NOMO-1 treated with dmso at 0.1 percent for 144 hours (cell line): ENCODE results near the gene SH3BGRL3.

Source experiments
- DNase-seq: peaks from one replicate; lab custom pipeline; 2025; ENCODE audit not compliant: unreplicated experiment; lab: John Stamatoyannopoulos, UW

The SH3BGRL3 gene

DNA sequence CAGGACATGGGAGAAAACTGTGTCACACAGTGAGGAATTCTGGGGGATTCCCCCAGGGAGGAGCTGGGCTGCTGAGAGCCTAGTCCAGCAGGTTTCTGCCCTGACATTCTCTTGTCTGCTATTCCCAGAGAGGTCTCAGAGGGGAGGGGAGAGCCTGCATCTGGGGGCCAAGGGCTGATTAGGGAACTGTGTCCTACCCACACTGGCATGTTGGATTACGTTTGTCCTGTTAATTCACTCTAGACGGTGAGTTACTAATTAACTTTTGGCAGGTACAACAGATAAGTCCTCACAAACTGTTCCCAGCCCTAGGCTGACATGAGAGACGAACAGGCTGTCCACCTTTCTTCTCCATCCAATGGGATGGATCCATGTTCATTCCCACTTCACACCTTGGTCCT is 2.6 kb upstream of the SH3BGRL3 start:
- no peak for DNase-seq

DNA sequence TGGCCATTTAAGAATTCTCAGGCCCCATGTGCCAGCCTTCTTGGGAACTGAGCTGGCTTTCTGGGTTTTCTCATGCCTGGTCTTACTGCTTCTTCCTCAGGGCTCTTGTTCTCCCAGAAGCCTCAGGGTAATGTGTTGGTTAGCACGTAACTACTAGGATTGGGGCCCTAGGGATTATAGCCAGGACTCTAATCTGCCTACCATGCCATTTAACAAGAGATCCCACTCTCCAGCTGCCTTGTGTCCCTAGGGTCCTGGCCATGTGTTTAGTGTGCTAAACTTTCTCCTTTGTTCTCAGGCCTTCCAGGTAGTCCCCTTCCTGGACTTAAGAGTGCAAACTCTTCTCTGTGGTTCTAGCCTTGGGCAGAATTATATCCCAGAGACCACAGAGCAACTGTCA is 2.2 kb upstream of the SH3BGRL3 start:
- DNase-seq = no peak

DNA sequence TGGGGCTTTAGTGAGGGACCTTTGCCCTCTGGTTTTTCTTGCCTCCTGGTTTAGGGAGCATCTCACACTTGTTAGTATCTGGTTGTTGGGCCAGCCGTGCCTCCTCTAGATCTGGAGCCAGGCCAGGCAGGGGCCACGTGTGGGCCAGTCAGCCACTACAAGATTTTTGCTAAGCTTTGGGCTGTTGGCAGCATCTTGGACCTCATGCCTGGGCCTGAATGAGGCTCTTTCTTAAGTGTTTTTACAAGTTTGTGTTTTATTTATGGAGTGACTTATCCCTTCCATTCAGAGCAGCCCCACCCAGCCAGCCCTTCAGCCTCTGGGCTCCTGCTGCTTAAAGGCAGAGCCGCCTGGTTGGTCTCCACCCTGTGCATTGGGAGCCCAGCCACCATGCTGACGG is 1.6 kb upstream of the SH3BGRL3 start:
- DNase-seq = no peak

DNA sequence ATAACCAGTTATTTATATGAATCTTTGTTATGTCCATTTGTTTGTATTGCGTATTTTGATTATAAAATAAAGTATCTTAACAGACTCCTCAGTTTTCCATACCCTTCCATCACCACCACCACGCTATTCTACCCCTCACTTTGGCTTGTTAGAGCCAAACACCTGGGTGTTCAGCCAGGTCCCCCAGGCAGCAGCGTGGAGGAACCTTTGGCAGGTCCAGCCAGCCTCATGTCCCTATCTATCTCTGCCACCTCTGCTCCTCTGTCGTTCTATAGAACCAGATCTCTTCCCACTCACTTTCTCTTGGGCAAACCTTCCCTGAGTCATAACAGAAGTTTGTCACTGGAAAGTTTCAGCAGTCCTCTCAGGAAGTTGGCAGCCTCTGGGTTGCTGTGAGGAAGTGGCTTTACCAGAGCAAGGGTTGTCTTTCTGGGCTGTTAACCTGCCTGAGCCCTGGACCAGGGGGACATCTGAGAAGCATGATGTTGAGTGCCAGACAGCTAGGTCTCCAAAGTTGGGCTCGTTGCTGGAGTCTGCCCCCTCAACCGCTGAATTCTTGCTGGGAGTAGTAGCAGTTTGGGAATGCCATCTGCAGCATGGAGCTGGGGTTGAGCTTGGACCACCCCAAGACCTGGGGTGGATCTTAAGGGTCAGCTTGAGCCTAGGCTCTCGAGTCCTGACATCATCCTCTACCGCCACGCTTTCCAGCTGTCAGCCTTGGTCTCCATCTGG is 996 bp upstream of the SH3BGRL3 start:
- peak; percentile 18 for DNase-seq

DNA sequence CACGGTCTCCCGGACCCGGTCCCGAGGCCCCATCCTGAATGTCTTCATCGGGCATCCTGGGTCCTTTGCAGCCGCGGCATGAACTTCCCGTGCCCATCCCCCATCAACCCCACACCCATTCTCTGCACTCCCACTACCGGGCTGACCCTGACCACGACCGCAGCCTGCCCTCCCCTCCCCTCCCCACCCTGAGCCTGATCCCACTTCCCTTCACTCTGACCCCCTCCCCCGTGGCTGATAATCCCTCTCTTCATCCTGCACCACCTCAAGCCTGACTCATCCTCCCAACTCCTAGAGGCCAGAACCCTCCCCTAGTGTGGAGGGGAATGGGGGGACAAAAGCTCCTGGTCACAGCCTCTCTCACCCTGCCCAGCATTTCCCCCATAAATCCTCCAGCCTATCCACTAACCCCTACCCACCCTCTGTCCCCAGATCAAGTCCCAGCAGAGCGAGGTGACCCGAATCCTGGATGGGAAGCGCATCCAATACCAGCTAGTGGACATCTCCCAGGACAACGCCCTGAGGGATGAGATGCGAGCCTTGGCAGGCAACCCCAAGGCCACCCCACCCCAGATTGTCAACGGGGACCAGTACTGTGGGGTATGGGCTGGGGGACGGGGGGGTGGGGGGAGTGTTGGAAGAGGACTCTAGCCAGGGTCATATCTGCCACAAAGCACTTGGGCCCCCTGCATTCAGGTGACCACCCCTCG is 602 bp downstream of the SH3BGRL3 start:
- DNase-seq = no peak

DNA sequence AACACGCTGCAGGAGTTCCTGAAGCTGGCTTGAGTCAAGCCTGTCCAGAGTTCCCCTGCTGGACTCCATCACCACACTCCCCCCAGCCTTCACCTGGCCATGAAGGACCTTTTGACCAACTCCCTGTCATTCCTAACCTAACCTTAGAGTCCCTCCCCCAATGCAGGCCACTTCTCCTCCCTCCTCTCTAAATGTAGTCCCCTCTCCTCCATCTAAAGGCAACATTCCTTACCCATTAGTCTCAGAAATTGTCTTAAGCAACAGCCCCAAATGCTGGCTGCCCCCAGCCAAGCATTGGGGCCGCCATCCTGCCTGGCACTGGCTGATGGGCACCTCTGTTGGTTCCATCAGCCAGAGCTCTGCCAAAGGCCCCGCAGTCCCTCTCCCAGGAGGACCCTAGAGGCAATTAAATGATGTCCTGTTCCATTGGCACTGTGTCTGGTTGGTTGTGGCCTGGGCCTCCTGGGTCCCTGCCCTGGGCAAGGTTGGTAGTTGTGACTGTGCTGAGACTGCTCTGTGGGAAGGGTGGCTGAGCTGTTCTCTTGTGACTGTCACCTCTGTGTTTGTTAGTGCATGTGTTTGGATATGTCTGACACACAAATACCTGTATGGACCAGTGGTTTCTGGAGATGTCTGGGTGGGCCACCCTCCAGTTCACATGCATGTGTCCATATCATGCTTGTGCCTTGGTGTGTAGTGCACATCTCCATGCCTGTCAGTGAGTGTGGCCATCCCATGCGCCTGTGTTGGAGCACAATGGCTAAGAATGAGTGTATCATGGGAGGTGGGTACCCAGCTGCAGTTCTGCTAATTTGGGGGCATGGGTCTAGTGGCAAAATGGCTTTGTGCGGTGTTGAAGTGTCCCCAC is 1.4 kb downstream of the SH3BGRL3 start:
- no peak for DNase-seq

DNA sequence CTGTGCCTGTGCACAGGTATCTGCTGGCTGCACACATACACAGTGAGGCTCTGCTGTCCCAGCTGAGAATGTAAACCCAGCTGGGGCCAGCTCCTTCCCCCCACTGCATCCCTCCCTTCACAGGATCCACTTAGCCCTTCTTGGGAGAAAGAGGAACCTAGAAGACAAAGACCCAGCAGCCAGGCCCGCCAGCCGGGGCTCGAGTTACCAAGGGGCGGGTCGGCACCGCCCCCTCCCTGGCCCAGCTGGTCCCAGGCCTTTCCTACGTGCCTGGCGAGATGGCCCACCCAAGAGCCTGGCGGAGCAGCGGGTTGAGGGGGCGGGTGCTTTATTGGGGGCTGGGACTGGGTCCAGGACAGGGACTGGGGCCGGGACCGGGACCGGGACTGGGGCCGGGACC is 2.1 kb downstream of the SH3BGRL3 start:
- peak; percentile 21 for DNase-seq

DNA sequence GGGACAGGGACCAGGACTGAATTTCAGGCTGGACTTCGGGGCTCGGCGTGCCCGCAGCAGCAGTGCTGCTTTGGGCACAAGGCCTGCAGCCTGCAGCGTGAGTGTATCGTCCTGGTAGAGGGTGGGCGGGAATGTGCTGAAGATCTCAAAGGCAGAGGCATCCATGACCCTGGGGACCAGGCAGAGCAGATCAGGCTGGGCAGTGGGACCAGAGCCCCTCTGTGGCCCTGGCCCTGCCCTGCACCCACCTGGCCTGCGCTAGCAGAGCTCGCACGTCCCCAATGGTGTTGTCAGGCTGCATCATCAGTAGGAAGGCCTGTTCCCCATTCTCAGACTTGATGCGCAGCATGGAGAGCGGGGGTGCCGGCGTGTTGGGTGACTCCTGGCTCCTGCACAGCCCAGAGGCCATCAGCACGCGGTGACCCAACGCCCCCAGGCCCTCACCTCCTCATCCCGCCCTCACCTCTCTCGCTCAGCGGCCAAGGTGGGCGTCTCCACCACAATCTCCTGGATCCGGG is 2.6 kb downstream of the SH3BGRL3 start:
- DNase-seq = no peak

DNA sequence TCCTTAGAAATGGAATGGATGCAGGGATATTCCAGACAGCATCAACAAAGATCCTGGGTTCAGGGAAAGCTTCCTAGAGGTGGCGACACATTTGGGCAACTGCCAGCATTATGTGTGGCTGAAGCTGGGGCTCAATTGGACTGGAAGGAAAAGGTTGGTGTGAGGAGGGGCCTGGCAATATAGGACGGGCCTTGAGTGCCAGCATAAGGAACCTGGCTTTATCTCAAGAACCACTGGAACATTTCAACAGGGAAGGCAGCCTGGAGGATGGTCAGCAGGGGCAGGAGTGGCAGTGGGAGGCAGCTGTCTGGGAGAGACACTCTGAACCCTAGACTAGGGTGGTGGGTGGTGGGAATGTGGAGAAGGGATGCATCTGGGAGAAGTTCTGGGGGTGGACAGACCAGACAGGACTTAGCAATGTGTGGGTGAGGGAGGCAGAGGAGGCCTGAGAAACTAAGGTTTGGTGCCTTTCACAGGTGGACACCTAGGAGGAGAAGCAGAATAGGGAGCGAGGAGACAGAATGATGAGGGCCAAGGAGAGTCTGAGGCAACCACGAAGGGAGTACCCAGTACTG is 3.5 kb downstream of the SH3BGRL3 start:
- no peak for DNase-seq

DNA sequence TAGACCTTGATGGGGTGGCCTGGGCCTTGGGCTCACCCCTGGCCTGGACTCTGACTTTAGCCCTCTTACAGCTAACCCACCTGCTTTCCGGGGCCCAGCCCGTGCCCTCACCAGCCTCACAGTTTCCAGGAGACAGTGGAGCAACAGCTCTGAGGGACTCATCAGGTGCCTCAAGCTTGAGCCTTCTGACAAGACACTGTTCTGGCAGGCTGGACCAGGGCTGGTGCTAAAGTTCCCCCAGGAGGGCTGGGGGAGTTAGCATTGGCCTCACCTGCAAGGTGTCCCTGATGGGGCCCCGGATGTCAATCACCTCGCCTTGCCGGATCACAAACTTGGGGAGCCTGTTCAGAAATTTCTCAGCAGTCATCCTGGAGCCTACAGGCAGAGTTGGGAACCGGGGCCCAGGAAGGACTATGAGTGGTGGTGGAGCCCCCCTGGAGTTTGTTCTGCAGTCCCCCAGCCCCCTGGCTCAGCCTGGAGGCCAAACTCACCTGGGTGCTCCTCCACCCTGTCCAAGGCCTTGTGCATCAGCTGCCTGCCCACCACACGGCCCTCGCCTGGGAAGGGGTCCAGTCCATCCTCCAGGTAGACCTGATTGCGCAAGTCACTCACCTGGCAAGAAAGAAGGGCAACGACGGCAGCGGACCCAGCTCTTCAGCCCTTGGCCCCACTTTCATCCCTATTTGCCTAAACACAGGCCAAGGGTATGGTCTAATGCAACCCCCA is 4.1 kb downstream of the SH3BGRL3 start:
- no peak for DNase-seq

DNA sequence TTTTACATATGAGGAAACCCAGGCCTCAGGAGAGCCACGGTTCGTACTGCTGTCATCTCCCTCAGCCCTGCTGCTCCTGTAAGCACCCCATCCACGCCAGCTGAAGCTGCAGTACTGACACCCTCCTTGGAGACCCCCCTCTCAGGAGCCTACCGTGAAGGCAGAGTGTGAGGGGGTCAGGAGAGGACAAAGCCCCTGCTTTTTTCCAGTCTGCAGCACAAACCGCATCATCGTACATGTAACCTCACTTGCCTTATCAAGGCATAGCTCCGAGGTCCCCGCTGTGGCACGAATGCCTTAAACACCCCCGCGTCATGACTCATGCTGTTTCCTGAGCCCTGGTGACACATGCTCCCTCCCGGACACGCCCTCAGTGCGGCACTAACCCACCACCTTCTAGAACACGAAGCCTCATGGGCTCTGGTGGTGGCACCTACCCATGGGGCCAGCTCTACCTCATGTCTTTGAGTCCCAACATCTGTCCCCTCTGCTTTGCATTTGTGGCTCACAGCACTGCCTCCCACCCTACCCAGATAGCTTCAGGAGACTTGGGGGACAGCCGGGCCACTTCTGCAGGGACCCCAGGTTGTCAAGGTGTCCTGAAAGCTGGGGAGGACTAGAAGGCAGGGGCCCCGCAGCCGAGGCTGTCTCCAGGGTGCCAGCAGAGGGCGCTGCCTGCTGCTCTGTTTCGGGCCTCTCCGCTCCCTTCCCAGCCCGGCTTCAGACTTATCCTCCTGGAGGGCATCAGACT is 4.9 kb downstream of the SH3BGRL3 start:
- DNase-seq = peak; percentile 87

DNA sequence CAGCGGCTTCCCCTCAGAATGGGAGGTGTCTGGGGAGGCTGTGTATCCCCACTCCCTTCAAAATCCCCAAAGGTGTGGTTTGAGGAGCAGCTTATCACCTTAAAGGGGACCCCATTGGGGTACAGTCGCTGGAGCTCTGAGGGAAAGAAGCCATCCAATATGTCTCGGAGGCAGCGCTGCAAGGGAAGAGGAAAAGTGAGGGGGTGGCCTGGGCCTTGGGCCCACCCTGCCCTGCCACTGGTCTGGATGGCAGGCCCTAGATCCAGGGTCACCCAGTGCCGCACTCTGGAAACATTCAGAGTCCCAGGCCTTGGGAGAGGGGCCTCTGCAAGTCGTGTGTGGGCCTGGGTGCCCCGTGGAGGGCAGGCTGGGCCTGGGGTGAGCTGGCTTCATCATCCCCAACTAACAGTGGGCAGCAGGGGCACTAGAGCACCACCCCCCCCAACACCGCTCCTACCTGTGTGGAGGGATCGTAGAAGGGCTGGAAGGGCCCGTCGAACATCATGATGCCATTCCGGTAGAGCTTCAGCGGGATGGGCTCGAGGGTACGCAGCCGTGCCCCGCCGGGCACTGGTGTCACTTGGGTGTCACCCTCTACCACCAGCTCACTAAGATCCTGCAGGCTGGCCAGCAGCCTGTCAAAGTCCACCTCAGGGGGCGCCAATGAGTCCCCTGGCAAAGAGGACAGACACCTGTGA is 5.6 kb downstream of the SH3BGRL3 start:
- DNase-seq = no peak

DNA sequence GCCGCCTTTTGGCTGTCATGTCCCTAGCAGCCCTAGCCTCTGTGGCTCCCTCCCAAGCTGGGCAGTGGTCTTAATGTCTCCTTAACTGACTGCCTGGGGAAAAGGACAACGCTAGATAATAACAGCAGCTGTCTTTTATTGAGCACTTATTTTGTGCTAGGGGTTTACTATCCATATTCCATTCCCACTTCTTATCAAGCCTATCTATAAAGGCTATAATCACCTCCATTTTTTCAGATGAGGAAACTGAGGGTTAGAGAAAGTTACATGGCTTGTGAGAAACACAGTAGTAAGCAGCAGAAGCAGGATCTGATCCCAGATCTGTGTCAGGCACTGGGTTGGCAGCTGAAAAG is 6.2 kb downstream of the SH3BGRL3 start:
- no peak for DNase-seq

DNA sequence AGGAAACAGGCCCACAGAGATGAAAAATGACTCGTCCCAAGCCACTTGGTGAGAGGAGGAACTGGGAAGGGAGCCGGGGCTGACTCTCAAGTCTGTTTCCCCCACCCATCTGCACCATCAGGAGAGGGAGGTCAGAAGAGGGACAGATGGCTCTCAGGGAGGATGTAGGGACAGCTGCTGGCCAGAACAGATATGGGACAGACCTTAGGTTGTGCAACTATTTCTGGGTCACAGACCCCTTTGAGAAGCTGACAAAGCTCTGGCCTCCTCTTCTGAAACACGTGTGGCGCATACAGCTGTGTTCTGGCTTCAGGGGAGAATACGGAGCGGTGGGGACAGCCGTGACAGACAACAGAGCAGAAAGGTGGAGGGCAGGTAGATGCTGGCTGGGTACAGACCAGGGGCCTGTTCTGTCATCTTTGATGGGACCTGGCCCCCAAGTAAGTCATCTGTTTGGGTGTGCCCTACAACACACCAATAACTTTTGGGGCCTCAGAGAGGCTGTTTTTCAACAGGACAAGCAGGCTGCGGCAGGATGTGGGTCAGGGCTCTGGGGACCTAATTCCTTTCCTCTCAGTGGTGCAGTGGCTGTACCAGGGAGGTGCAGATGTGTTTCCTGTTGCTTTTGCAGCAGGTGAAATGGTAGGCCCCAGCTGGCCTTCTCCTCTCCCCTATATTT is 7.3 kb downstream of the SH3BGRL3 start:
- DNase-seq = peak; percentile 7

DNA sequence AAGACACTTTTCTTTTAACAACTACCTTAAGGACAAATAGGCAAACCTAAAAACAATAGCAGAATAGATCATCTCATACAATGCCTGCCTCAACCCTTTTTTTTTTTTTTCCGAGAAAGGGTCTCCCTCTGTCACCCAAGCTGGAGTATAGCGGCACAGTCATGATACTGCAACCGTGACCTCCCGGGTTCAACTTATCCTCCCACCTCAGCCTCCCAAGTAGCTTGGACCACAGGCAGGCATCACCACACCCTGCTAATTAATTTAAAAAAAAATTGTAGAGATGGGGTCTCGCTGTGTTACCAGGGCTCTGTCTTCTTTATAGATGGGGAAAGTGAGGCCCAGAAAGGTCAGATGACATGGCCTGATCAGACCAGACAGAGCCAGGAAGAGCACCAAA is 7.9 kb downstream of the SH3BGRL3 start:
- DNase-seq = no peak

DNA sequence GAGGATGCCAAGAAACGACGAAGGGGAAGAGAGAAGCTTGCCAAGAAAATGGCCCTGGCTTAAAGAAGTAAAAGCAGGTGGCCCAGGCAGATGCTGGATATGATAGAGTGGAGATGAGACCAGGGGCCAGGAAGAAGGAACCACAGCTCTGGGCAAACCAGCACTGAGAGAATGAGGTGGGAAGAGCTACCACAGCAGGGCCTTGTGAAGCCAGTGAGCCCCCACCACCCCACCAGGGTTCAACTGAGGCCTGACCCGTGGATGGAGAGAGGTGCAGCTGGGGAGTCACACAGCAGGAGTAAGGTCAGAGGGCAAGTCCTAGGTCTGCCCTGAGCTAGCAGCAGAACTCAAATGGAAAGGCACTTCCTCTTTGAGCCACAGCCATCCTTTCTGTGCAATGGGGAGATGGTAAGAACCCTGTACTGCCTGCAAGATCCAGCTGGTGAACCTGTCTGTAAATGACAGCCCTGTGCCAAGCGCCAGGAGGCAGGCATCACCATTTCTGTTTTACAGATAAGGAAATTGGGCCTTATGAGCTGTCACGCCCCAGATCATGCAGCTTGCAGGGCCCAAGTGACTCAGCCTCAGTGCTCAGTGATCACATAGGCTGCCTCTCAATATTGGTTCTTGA is 8.5 kb downstream of the SH3BGRL3 start:
- DNase-seq = peak; percentile 10

DNA sequence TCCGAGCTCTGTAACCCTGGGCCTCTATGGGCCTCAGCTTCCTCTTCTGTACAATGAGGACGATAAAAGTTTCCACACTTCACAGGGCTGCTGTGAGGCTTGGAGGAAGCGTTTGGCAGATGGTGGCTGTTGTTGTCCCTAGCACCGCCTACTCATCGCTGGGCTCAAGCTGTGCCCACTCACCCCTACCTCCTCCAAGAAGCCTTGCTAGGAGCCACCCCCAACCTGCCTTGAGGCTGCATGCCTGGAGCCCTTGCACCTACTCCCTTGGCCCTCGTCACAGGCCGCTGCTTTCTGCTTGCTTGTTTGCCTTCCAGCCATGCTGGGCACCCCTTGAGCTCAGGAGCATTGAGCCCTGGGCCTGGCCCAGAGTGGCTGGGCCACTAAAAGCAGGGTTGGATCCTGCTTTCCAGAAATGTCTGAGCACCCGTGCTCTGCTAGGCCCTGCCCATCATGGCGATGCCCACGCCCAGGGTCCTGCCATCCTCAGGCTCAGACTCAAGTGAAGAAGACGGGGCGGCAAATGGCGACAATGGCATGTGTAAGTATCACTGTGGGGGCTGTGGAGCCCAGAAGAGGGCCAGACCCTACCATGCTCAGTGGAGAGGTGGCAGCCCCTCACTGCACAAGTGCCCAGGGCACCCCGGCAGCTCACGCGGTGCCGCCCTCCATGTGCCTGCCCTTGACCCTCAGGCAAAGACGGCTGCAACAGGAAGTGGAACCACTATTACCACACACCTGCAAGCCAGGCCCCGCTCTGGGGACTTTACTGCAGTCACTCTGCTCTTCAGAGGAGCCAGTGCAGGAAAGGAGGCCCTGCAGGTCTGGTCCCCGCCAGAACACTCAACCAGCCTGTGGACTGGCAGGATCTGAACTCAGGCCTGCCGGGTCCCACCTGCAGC is 9.5 kb downstream of the SH3BGRL3 start:
- DNase-seq = peak; percentile 91
